SK-N-SH treated with all-trans-retinoic acid at 6 μM for 48 hours (cell line): Measurements from ENCODE around the gene GPRIN3.

Source experiments
- ARNTL ChIP-seq: fragments of 450-650 bp; formaldehyde crosslinking; IDR thresholded peaks from 2 replicates; pipeline ENCODE4 v1.5.0; 2020; ENCODE audit warnings: low read depth, mild to moderate bottlenecking, moderate library complexity, borderline replicate concordance
- BACH2 ChIP-seq: fragments of 250-450 bp; sonication (Bioruptor Pico); IDR thresholded peaks from 2 replicates; pipeline ENCODE4 v1.9.0; 2021; ENCODE audit warnings: mild to moderate bottlenecking, borderline replicate concordance
- CSDC2 ChIP-seq: fragments of 250-450 bp; sonication (Bioruptor Pico); IDR thresholded peaks from 2 replicates; pipeline ENCODE4 v1.5.0; 2020; ENCODE audit warnings: mild to moderate bottlenecking, moderate library complexity
- SNAI2 ChIP-seq: fragments of 250-450 bp; sonication (Bioruptor Pico); IDR thresholded peaks from 2 replicates; pipeline ENCODE4 v1.5.0; 2020; ENCODE audit warnings: mild to moderate bottlenecking, moderate library complexity
- TCF4 ChIP-seq: fragments of 250-450 bp; sonication (Bioruptor Pico); IDR thresholded peaks from 2 replicates; pipeline ENCODE4 v1.8.0; 2021; ENCODE audit warnings: mild to moderate bottlenecking, moderate library complexity, borderline replicate concordance
- ZC3H10 ChIP-seq: fragments of 250-450 bp; sonication (Bioruptor Pico); IDR thresholded peaks from 2 replicates; pipeline ENCODE4 v1.5.1; 2021; ENCODE audit warnings: mild to moderate bottlenecking, moderate library complexity
- ZFP3 ChIP-seq: fragments of 250-450 bp; sonication (Bioruptor Pico); IDR thresholded peaks from 2 replicates; pipeline ENCODE4 v1.5.0; 2020; ENCODE audit warnings: mild to moderate bottlenecking, moderate library complexity
- ZFP30 ChIP-seq: fragments of 450-650 bp; formaldehyde crosslinking; IDR thresholded peaks from 2 replicates; pipeline ENCODE4 v1.5.0; 2022; ENCODE audit warnings: mild to moderate bottlenecking, moderate library complexity
- ZNF565 ChIP-seq: fragments of 450-650 bp; formaldehyde crosslinking; conservative IDR thresholded peaks from 2 replicates; pipeline ENCODE4 v1.5.0; 2020; ENCODE audit warnings: low read depth, mild to moderate bottlenecking, moderate library complexity
- ZNF70 ChIP-seq: fragments of 450-650 bp; formaldehyde crosslinking; IDR thresholded peaks from 2 replicates; pipeline ENCODE4 v1.5.0; 2020; ENCODE audit warnings: mild to moderate bottlenecking, moderate library complexity
- ZNF8 ChIP-seq: fragments of 450-650 bp; formaldehyde crosslinking; IDR thresholded peaks from 2 replicates; pipeline ENCODE4 v1.5.0; 2020; ENCODE audit warnings: mild to moderate bottlenecking, moderate library complexity
- TF ChIP-seq, protein P1 (sequence below): fragments of 250-450 bp; sonication (Bioruptor Pico); IDR thresholded peaks from 2 replicates; pipeline ENCODE4 v1.5.1; 2021; ENCODE audit warnings: mild to moderate bottlenecking, moderate library complexity
- TF ChIP-seq, protein P2 (sequence below): fragments of 250-450 bp; sonication (Bioruptor Pico); IDR thresholded peaks from 2 replicates; pipeline ENCODE4 v1.8.0; 2020; ENCODE audit warnings: mild to moderate bottlenecking, moderate library complexity, borderline replicate concordance

DNA sequence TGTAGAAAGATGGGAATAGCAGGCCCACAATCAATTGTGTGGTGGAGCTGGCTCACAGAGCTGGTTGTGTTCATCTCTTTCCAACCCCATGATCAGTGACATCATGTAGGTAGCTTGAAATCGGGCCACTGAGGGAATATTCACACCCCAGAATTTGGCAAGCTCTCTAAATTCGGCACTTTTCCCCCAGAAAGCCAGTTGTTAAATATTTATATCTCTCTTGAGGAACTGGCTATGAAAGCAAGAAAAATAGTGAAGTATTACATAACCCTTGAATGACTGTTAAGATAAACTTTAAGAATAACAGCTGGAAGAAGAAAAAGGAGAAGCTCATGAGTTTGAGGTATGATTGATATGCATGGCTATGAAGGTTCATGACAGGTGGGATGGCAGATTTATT lies 38.9 kb downstream of the GPRIN3 start:
- TF ChIP-seq ZFP3 (CRISPR knock-in tag), result no peak
- TF ChIP-seq, protein P1, sequence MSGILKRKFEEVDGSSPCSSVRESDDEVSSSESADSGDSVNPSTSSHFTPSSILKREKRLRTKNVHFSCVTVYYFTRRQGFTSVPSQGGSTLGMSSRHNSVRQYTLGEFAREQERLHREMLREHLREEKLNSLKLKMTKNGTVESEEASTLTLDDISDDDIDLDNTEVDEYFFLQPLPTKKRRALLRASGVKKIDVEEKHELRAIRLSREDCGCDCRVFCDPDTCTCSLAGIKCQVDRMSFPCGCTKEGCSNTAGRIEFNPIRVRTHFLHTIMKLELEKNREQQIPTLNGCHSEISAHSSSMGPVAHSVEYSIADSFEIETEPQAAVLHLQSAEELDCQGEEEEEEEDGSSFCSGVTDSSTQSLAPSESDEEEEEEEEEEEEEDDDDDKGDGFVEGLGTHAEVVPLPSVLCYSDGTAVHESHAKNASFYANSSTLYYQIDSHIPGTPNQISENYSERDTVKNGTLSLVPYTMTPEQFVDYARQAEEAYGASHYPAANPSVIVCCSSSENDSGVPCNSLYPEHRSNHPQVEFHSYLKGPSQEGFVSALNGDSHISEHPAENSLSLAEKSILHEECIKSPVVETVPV (CRISPR knock-in tag), result no peak
- no peak for TF ChIP-seq TCF4 (CRISPR knock-in tag)
- TF ChIP-seq ZNF565 (CRISPR knock-in tag), result no peak
- no peak for TF ChIP-seq ZFP30 (CRISPR knock-in tag)
- no peak for TF ChIP-seq SNAI2 (CRISPR knock-in tag)
- TF ChIP-seq, protein P2, sequence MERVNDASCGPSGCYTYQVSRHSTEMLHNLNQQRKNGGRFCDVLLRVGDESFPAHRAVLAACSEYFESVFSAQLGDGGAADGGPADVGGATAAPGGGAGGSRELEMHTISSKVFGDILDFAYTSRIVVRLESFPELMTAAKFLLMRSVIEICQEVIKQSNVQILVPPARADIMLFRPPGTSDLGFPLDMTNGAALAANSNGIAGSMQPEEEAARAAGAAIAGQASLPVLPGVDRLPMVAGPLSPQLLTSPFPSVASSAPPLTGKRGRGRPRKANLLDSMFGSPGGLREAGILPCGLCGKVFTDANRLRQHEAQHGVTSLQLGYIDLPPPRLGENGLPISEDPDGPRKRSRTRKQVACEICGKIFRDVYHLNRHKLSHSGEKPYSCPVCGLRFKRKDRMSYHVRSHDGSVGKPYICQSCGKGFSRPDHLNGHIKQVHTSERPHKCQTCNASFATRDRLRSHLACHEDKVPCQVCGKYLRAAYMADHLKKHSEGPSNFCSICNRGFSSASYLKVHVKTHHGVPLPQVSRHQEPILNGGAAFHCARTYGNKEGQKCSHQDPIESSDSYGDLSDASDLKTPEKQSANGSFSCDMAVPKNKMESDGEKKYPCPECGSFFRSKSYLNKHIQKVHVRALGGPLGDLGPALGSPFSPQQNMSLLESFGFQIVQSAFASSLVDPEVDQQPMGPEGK (CRISPR knock-in tag), result no peak
- no peak for TF ChIP-seq BACH2 (CRISPR knock-in tag)
- no peak for TF ChIP-seq CSDC2 (CRISPR knock-in tag)
- no peak for TF ChIP-seq ZNF8 (CRISPR knock-in tag)
- TF ChIP-seq ARNTL (CRISPR knock-in tag), result no peak
- no peak for TF ChIP-seq ZNF70
- TF ChIP-seq ZC3H10 (CRISPR knock-in tag), result no peak
